Measurements from ENCODE around the gene KRT9. TPM values are rescaled to one million over a fixed set of nuclear protein-coding genes. Genes with fewer than 3 reads are reported as not detected.

Gene KRT9
- total and polyA plus RNA-seq, 2 donors (not counting 3 experiments of a cell fraction or from before 2014, with no cell fraction given) = not detected

GRCh38 chr17:41565338-41565737 lies 6.5 kb downstream of the KRT9 start:
- Histone ChIP-seq H3K27me3 (ENCODE audit: control insufficient read depth in 2 of 2, insufficient read depth in 2 of 2, low read length in 2 of 2) (peaks cover 26 to 32% of the 10 kb centered on the region in 2 experiments), H3K4me2 (ENCODE audit: insufficient read depth, low read length) (no peak overlapping the region), H3K9ac (replicated peaks; ENCODE audit: extremely low read depth, insufficient read depth, low read length) (no peak overlapping the region), H3K9me3 (replicated peaks; ENCODE audit: control insufficient read depth, insufficient read depth, low read length) (no peaks in the 10 kb centered on the region), H3K4me1 (ENCODE audit: control insufficient read depth, extremely low read depth, insufficient read depth, low read length) (no peaks in the 10 kb centered on the region), H3K27ac (ENCODE audit: insufficient read depth, low read depth, low read length) (no peak overlapping the region), H3K4me3 (replicated peaks in 1 of 3; ENCODE audit: insufficient read depth in 1 of 3, low read depth in 1 of 3, low read length in 3 of 3) (no peak overlapping the region), H3K36me3 (ENCODE audit: control insufficient read depth in 2 of 2, extremely low read depth in 1 of 2, insufficient read depth in 2 of 2, low read length in 2 of 2) (no peaks in the 10 kb centered on the region), H2AFZ (ENCODE audit: low read depth, low read length) (no peak overlapping the region), H4K20me1 (replicated peaks; ENCODE audit: control insufficient read depth, extremely low read depth, insufficient read depth, low read length) (no peaks in the 10 kb centered on the region), H3K9me1 (replicated peaks; ENCODE audit: control insufficient read depth, extremely low read depth, insufficient read depth, low read length) (no peaks in the 10 kb centered on the region), H3K79me2 (ENCODE audit: control insufficient read depth, insufficient read depth, low read length) (no peaks in the 10 kb centered on the region)
- intact Hi-C loops (cut with micrococcal nuclease) (no loop called here), dilution Hi-C loops (cut with MboI; ENCODE audit: extremely low pct_ligation_motif_present, low sequenced_read_pairs) (no loop called here)
- FAIRE-seq (no peak), DNase-seq (ENCODE audit: low read depth, low spot score) (no peak)
- BruUV-seq (replicated peaks) = no TSS peak
- TF ChIP-seq MYC (IDR thresholded peaks at IDR 0.05; ENCODE audit: low read depth, low read length) (no peak), MAX (IDR thresholded peaks at IDR 0.05; ENCODE audit: insufficient read depth, insufficient read length) (no peak), POLR2AphosphoS5 (IDR thresholded peaks at IDR 0.05; ENCODE audit: insufficient read depth, low read depth, low read length) (no peak), FOS (IDR thresholded peaks at IDR 0.05; ENCODE audit: borderline replicate concordance, insufficient read depth, low read length) (no peak), JUN (IDR thresholded peaks at IDR 0.05; ENCODE audit: borderline replicate concordance, insufficient read depth, insufficient read length, low read depth) (no peak), GATA2 (IDR thresholded peaks at IDR 0.05; ENCODE audit: insufficient read depth, insufficient read length, low read depth, low read length) (no peak), EZH2 (IDR thresholded peaks at IDR 0.05; ENCODE audit: borderline replicate concordance, low read depth, low read length, severe bottlenecking) (no peak), POLR2A (IDR thresholded peaks at IDR 0.05; ENCODE audit: low read depth, low read length) (no peak)
- TF ChIP-seq, protein P1, sequence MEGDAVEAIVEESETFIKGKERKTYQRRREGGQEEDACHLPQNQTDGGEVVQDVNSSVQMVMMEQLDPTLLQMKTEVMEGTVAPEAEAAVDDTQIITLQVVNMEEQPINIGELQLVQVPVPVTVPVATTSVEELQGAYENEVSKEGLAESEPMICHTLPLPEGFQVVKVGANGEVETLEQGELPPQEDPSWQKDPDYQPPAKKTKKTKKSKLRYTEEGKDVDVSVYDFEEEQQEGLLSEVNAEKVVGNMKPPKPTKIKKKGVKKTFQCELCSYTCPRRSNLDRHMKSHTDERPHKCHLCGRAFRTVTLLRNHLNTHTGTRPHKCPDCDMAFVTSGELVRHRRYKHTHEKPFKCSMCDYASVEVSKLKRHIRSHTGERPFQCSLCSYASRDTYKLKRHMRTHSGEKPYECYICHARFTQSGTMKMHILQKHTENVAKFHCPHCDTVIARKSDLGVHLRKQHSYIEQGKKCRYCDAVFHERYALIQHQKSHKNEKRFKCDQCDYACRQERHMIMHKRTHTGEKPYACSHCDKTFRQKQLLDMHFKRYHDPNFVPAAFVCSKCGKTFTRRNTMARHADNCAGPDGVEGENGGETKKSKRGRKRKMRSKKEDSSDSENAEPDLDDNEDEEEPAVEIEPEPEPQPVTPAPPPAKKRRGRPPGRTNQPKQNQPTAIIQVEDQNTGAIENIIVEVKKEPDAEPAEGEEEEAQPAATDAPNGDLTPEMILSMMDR (IDR thresholded peaks at IDR 0.05; ENCODE audit: extremely low read depth in 1 of 2, insufficient read depth in 1 of 2, low read depth in 1 of 2, low read length in 2 of 2) = no peak
- ChIA-PET CTCF (interaction anchor here (0.7 to 4.9 kb wide), 4 partner anchors 12 to 97 kb away, joined by 3 to 29 read pairs (median 6); no protein-coding TSS in a partner anchor), POLR2A (no interaction called here)

All from endothelial cell of umbilical vein (primary cell).